K562 (cell line): ENCODE data around the gene TSPOAP1. TPM values are rescaled to one million over a fixed set of nuclear protein-coding genes. Genes with fewer than 3 reads are reported as not detected.

Experiments used
- ATAC-seq: fragments of 200-7000 bp; cut with Tn5 transposase; 3 replicates; pipeline ENCODE4 v1.9.1; 2020; ENCODE audit warnings: moderate library complexity
- BruUV-seq: library from RNA; stranded (reverse); fragments of 400-500 nt; replicated peaks from 2 replicates; lab custom pipeline; 2021; lab: Mats Ljungman, UMichigan
- CTCF ChIA-PET: fragments of 300-600 bp; formaldehyde crosslinking; extraction: SDS; loops from one replicate; lab custom pipeline; 2021; ENCODE audit warnings: low intra/inter-chr PET ratio; lab: Yijun Ruan, JAX
- POLR2A ChIA-PET: fragments of 300-600, 350-650 bp; sonication (Branson Sonifier 250); formaldehyde crosslinking; extraction: SDS; loops from one replicate; lab custom pipeline; 2021; ENCODE audit warnings: antibody characterized with exemption, inconsistent platforms; lab: Yijun Ruan, JAX
- DNase-seq, 4 experiments: peaks; one replicate each; pipeline versions ENCODE4 v3.0.0 to v3.0.0-alpha.2; 2011 to 2018; ENCODE audit warnings: low spot score in 3 of 4, mixed read lengths in 3 of 4; ENCODE audit errors: extremely low read depth in 1 of 4
- FAIRE-seq: peaks from 2 replicates; lab custom pipeline; 2011; peaks lifted over from hg19 to GRCh38; lab: Jason Lieb, UNC
- H2AFZ ChIP-seq: 2 replicates; pipeline ENCODE4 v1.6.0; 2011; ENCODE audit warnings: low read depth, low read length, control low read depth, inconsistent platforms
- H3K27ac ChIP-seq: fragments of 200-600 bp; 3 replicates; pipeline ENCODE4 v1.8.0; 2011; ENCODE audit warnings: low read depth, mild to moderate bottlenecking, control low read depth, inconsistent platforms, low read length, moderate library complexity, mixed read lengths; ENCODE audit errors: extremely low read depth
- H3K27me3 ChIP-seq, 2 experiments: fragments of 300-600 bp in 1 of 2; 2 replicates in 1 of 2; 3 replicates in 1 of 2; pipeline versions ENCODE4 v1.6.0 to v1.8.0; 2011; ENCODE audit warnings: inconsistent platforms in 2 of 2, low read length in 2 of 2, mild to moderate bottlenecking in 1 of 2, mixed read lengths in 1 of 2, moderate library complexity in 1 of 2; ENCODE audit not compliant: control insufficient read depth in 2 of 2, insufficient read depth in 2 of 2
- H3K36me3 ChIP-seq: fragments of 300-600 bp; 3 replicates; pipeline ENCODE4 v1.8.0; 2011; ENCODE audit warnings: mild to moderate bottlenecking, low read length, inconsistent platforms; ENCODE audit not compliant: control insufficient read depth, insufficient read depth
- H3K4me1 ChIP-seq, 2 experiments: fragments of 200-600 bp in 1 of 2; replicated peaks in 1 of 2; 2 replicates in 1 of 2; 3 replicates in 1 of 2; pipeline versions ENCODE4 v1.5.1 to v1.8.0; 2011; ENCODE audit warnings: inconsistent platforms in 2 of 2, low read length in 2 of 2, mild to moderate bottlenecking in 1 of 2, mixed read lengths in 1 of 2, moderate library complexity in 1 of 2; ENCODE audit not compliant: control insufficient read depth in 2 of 2, insufficient read depth in 2 of 2
- H3K4me2 ChIP-seq: 2 replicates; pipeline ENCODE4 v1.6.1; 2011; ENCODE audit warnings: low read length, control low read depth, inconsistent platforms, mixed read lengths; ENCODE audit not compliant: insufficient read depth
- H3K4me3 ChIP-seq: fragments of 200-600 bp; sonication (generic), shearing (Covaris generic); 2 replicates; pipeline ENCODE4 v1.5.1; 2016; ENCODE audit warnings: control low read depth, inconsistent platforms
- H3K79me2 ChIP-seq: fragments of 200-600 bp; 3 replicates; pipeline ENCODE4 v1.8.0; 2011; ENCODE audit warnings: low read length, inconsistent platforms; ENCODE audit not compliant: control insufficient read depth, insufficient read depth
- H3K9ac ChIP-seq, 2 experiments: 2 replicates each; pipeline versions ENCODE4 v1.6.0 to v1.6.1; 2011; ENCODE audit warnings: low read depth in 2 of 2, low read length in 2 of 2, control low read depth in 1 of 2, inconsistent platforms in 1 of 2, mild to moderate bottlenecking in 1 of 2, mixed read lengths in 1 of 2; ENCODE audit not compliant: insufficient read depth in 1 of 2
- H3K9me1 ChIP-seq: one replicate; pipeline ENCODE4 v1.6.0; 2011; ENCODE audit warnings: inconsistent platforms, mild to moderate bottlenecking, low read length, moderate library complexity; ENCODE audit not compliant: control insufficient read depth, insufficient read depth
- H3K9me3 ChIP-seq: replicated peaks from 2 replicates; pipeline ENCODE4 v1.5.1; 2011; ENCODE audit warnings: low read depth, low read length, inconsistent platforms; ENCODE audit not compliant: control insufficient read depth, insufficient read depth
- H4K20me1 ChIP-seq: replicated peaks from 2 replicates; pipeline ENCODE4 v1.6.1; 2011; ENCODE audit warnings: low read length, inconsistent platforms, mixed read lengths; ENCODE audit not compliant: control insufficient read depth, insufficient read depth
- CLOCK ChIP-seq: fragments of 250-450 bp; sonication (Bioruptor Pico); IDR thresholded peaks from 2 replicates; pipeline ENCODE4 v1.4.0; 2020; ENCODE audit warnings: mild to moderate bottlenecking, moderate library complexity, borderline replicate concordance
- EP300 ChIP-seq: IDR thresholded peaks from 2 replicates; pipeline ENCODE4 v1.6.1; 2012; ENCODE audit warnings: low read length, improper control_type of control experiment
- FOXM1 ChIP-seq, 2 experiments: fragments of 450-650 bp in 1 of 2; sonication (generic) in 1 of 2; formaldehyde crosslinking in 1 of 2; IDR thresholded peaks; 2 replicates each; pipeline versions ENCODE4 v1.6.1 to v1.9.0; 2017 to 2022; ENCODE audit warnings: low read depth in 2 of 2, mild to moderate bottlenecking in 2 of 2, missing genetic modification reagents in 1 of 2, moderate library complexity in 1 of 2
- HMBOX1 ChIP-seq: sonication (generic); IDR thresholded peaks from 2 replicates; pipeline ENCODE4 v1.6.1; 2016
- LARP7 ChIP-seq: fragments of 450-650 bp; IDR thresholded peaks from 2 replicates; pipeline ENCODE4 v1.6.1; 2016
- RBM17 ChIP-seq: fragments of 200-400 bp; formaldehyde crosslinking; IDR thresholded peaks from 2 replicates; pipeline ENCODE4 v1.6.1; 2017; ENCODE audit warnings: low read depth, mild to moderate bottlenecking, low read length, borderline replicate concordance
- RFX5 ChIP-seq: IDR thresholded peaks from 2 replicates; pipeline ENCODE4 v1.6.1; 2011; ENCODE audit warnings: low read depth, mild to moderate bottlenecking, improper control_type of control experiment, low read length
- STAT5B ChIP-seq: fragments of 250-450 bp; sonication (Bioruptor Pico); IDR thresholded peaks from 2 replicates; pipeline ENCODE4 v1.8.0; 2021; ENCODE audit warnings: mild to moderate bottlenecking, inconsistent platforms
- XRCC3 ChIP-seq: fragments of 450-650 bp; IDR thresholded peaks from 2 replicates; pipeline ENCODE4 v1.6.1; 2017; ENCODE audit warnings: mild to moderate bottlenecking, moderate library complexity
- ZFP36 ChIP-seq: fragments of 150-350 bp; IDR thresholded peaks from 2 replicates; pipeline ENCODE4 v1.6.1; 2018; ENCODE audit warnings: low read length, low read depth; ENCODE audit not compliant: partially characterized antibody
- ZNF24 ChIP-seq: fragments of 450-650 bp; IDR thresholded peaks from 2 replicates; pipeline ENCODE4 v1.6.1; 2016
- ZNF3 ChIP-seq: fragments of 250-450 bp; sonication (Bioruptor Pico); IDR thresholded peaks from 2 replicates; pipeline ENCODE4 v1.5.0; 2021; ENCODE audit warnings: mild to moderate bottlenecking, moderate library complexity
- ZNF511 ChIP-seq: sonication (generic); formaldehyde crosslinking; IDR thresholded peaks from 2 replicates; pipeline ENCODE4 v1.8.0; 2022; ENCODE audit warnings: mild to moderate bottlenecking, missing genetic modification reagents
- WGBS: fragments of 100-300 bp; shearing (Covaris generic); methylation state at CpG from one replicate; pipeline ENCODE4 v1.1.6; 2016; ENCODE audit warnings: low coverage, mixed read lengths; ENCODE audit not compliant: insufficient coverage; ENCODE audit errors: missing lambda C conversion rate; 5-methylcytosine and 5-hydroxymethylcytosine counted together
- in situ Hi-C: fragments of 300-500 bp; cut with MboI; formaldehyde crosslinking; loops from 4 replicates; pipeline ENCODE4 v1.15.0; 2018; ENCODE audit warnings: inconsistent platforms, mixed read lengths
- intact Hi-C: fragments of 100-400 bp; cut with micrococcal nuclease; formaldehyde crosslinking; loops from 2 replicates; pipeline ENCODE4 v1.14.2; 2022
- polyA plus RNA-seq, 8 experiments: library from polyadenylated mRNA; depleted of rRNA in 4 of 8; stranded (reverse) in 5 of 8; unstranded in 3 of 8; fragments of >200 nt; fragmentation: Nextera tagmentation in 2 of 8; fragmentation: Illumina TruSeq in 1 of 8; extraction: Ambion mirVana in 2 of 8; extraction: Trizol in 1 of 8; gene quantifications; 2 replicates each; pipeline versions ENCODE4 v1.2.1 to v1.2.3, GENCODE V29; 2011 to 2014; ENCODE audit warnings: inconsistent platforms in 1 of 8, missing spikeins in 1 of 8
- total RNA-seq, 7 experiments: library from RNA; depleted of rRNA in 6 of 7; stranded (reverse); fragments of >200 nt in 6 of 7; fragmentation: Illumina TruSeq in 2 of 7; extraction: Trizol in 2 of 7; gene quantifications; 2 replicates each; pipeline versions ENCODE4 v1.2.1 to v1.2.3, GENCODE V29; 2011 to 2021; ENCODE audit warnings: low replicate concordance in 1 of 7
- TF ChIP-seq, protein P1 (sequence below): fragments of 250-450 bp; sonication (Bioruptor Pico); IDR thresholded peaks from 2 replicates; pipeline ENCODE4 v1.4.0; 2020; ENCODE audit warnings: mild to moderate bottlenecking

The TSPOAP1 gene
- total and polyA plus RNA-seq, 9 of the 15 experiments (the other 6 are each of a cell fraction or from before 2014, with no cell fraction given): 0.87 to 3.9 (median 1.8) TPM; not detected in 2

DNA sequence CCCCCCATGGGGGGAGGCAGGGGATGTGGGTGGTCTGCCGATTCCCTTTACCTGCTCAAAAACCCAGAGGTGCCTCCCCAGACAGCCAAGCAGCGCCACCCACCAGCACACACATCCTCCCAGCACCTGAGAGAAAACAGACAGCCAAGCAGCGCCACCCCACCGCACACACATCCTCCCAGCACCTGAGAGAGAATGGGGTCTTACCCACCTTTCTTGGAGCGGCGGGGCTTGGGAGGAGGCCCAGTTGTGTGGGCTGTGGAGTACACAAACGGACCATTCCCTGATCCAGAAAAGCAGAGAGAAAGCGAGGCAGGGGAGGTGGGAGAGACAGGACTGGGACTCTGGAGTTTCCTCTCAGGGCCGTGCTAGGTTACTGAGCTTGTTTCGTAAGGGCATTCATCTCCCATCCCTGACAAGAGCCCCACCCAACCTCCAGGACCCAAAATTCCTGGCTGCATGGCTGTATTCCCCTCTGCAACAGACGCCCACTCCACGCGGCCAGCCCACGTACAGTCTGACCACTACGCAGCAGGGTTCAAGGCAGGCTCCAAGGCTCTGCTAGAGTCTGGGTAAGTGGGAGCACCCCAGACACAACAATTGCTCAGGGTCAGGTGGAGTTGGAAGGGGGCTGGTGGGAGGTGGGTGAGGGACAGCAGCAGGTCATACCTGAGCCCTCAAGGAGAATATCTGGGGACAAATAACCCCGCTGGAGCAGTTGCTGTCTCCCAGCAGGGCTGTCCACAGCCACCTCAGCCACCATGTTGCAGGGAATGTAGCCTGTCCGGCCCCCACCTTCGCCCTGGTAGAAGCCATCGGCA, 22.3 kb downstream of the TSPOAP1 start:
- Histone ChIP-seq H3K9ac (peak overlapping the region in 1 of 2 experiments; percentile 30; a peak in 1 of 4 replicates), H3K27ac (no peak overlapping the region), H3K4me2 (no peak overlapping the region), H3K9me3 (no peaks in the 10 kb centered on the region), H3K36me3 (no peaks in the 10 kb centered on the region), H3K79me2 (no peaks in the 10 kb centered on the region), H4K20me1 (no peaks in the 10 kb centered on the region), H3K9me1 (peaks cover 11% of the 10 kb centered on the region), H3K4me1 (peaks cover 4 to 30% of the 10 kb centered on the region in 2 experiments; a peak in 2 of 5 replicates), H3K27me3 (no peaks in the 10 kb centered on the region), H2AFZ (no peak overlapping the region), H3K4me3 (no peak overlapping the region)
- DNase-seq: no peak
- intact Hi-C loops (no loop called here), in situ Hi-C loops (no loop called here)
- WGBS: 55% methylated on average over 12 of the region's 19 CpGs
- ChIA-PET CTCF (interaction anchor here (0.6 kb wide), 1 partner anchor 86 kb away, joined by 6 read pairs; no protein-coding TSS in a partner anchor), POLR2A (interaction anchor here (0.6 to 1.4 kb wide), 3 partner anchors 10 to 186 kb away, joined by 3 read pairs; no protein-coding TSS in a partner anchor)
- no peak for ATAC-seq
- FAIRE-seq: no peak
- BruUV-seq: no TSS peak
- TF ChIP-seq ZNF3: no peak
- TF ChIP-seq RBM17: no peak
- no peak for TF ChIP-seq CLOCK (CRISPR knock-in tag)
- no peak for TF ChIP-seq EP300
- TF ChIP-seq LARP7: no peak
- TF ChIP-seq HMBOX1: no peak
- no peak for TF ChIP-seq FOXM1 (IDR thresholded peaks at IDR 0.05; ENCODE audit: low read depth)
- TF ChIP-seq FOXM1 (CRISPR knock-in tag; IDR thresholded peaks at IDR 0.05; ENCODE audit: low read depth): no peak
- TF ChIP-seq, protein P1, sequence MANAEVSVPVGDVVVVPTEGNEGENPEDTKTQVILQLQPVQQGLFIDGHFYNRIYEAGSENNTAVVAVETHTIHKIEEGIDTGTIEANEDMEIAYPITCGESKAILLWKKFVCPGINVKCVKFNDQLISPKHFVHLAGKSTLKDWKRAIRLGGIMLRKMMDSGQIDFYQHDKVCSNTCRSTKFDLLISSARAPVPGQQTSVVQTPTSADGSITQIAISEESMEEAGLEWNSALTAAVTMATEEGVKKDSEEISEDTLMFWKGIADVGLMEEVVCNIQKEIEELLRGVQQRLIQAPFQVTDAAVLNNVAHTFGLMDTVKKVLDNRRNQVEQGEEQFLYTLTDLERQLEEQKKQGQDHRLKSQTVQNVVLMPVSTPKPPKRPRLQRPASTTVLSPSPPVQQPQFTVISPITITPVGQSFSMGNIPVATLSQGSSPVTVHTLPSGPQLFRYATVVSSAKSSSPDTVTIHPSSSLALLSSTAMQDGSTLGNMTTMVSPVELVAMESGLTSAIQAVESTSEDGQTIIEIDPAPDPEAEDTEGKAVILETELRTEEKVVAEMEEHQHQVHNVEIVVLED (CRISPR knock-in tag): no peak
- TF ChIP-seq ZNF24: no peak
- no peak for TF ChIP-seq RFX5
- no peak for TF ChIP-seq ZFP36
- TF ChIP-seq ZNF511 (CRISPR knock-in tag): no peak
- TF ChIP-seq STAT5B (CRISPR knock-in tag): no peak
- TF ChIP-seq XRCC3: no peak
